ENCODE data around the gene ITIH1. TPM values are rescaled to one million over a fixed set of nuclear protein-coding genes. Genes with fewer than 3 reads are reported as not detected.

Gene ITIH1
- polyA plus RNA-seq, 1 experiment, result not detected

- H3K27me3 ChIP-seq (ENCODE audit: control insufficient read depth, insufficient read depth, low read length), result no peaks in the 10 kb centered on the region
- DNase-seq (ENCODE audit: low read depth), result no peak
- ChIA-PET CTCF (interaction anchor here (1.3 kb wide), 1 partner anchor 18 kb away, joined by 5 read pairs; no protein-coding TSS in a partner anchor), POLR2A (no interaction called here)
- H3K4me3 ChIP-seq (ENCODE audit: low read depth, low read length), result no peak overlapping the region
- no peak for TF ChIP-seq CTCF (IDR thresholded peaks at IDR 0.05; ENCODE audit: insufficient read depth, low read depth, low read length)
- H3K36me3 ChIP-seq (ENCODE audit: control insufficient read depth, insufficient read depth, low read length), result no peaks in the 10 kb centered on the region
These were observed 50.0 kb downstream of the ITIH1 start for GRCh38 chr3:52827441-52827840.

- POLR2A ChIA-PET, result no interaction called here
- CTCF ChIA-PET, result no interaction called here
- H3K27me3 ChIP-seq (ENCODE audit: control insufficient read depth, insufficient read depth, low read length), result no peaks in the 10 kb centered on the region
- H3K36me3 ChIP-seq (ENCODE audit: control insufficient read depth, insufficient read depth, low read length), result no peaks in the 10 kb centered on the region
- no peak for TF ChIP-seq CTCF (IDR thresholded peaks at IDR 0.05; ENCODE audit: insufficient read depth, low read depth, low read length)
- no peak overlapping the region for H3K4me3 ChIP-seq (ENCODE audit: low read depth, low read length)
- no peak for DNase-seq (ENCODE audit: low read depth)
These were observed 50.5 kb downstream of the ITIH1 start for GRCh38 chr3:52827866-52828376.

GRCh38 chr3:52829482-52829881 lies 52.1 kb downstream of the ITIH1 start:
- no peak for DNase-seq (ENCODE audit: low read depth)
- POLR2A ChIA-PET, result no interaction called here
- H3K27me3 ChIP-seq (ENCODE audit: control insufficient read depth, insufficient read depth, low read length), result no peaks in the 10 kb centered on the region
- no peak for TF ChIP-seq CTCF (IDR thresholded peaks at IDR 0.05; ENCODE audit: insufficient read depth, low read depth, low read length)
- H3K4me3 ChIP-seq (ENCODE audit: low read depth, low read length), result no peak overlapping the region
- H3K36me3 ChIP-seq (ENCODE audit: control insufficient read depth, insufficient read depth, low read length), result no peaks in the 10 kb centered on the region
- CTCF ChIA-PET, result interaction anchor here (0.9 kb wide), 1 partner anchor 13 kb away, joined by 3 read pairs; no protein-coding TSS in a partner anchor

DNA sequence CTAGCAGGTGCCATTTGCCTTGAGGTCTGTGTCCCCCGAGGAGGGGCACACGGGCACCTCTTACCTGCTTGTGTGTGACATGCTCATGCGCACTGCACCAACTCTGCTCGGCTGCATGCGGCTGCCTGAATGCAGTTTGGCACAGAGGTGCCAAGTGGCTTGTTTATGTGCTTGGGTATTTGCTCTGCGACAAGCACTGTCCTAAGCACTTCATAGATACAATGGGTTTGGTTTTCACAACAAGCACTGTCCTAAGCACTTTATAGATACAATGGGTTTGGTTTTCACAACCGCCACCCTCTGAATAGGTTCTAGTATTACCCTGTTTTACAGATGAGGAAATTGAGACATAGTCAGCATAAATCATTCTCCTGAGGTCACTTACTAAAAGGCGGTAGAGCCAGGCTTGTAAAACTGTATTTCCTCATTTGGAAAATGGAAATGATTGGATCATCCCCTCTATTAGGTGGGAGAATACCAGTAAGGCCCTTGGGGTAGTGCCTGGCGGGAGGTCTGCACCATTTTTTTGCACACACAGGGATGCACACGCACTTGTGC lies 52.6 kb downstream of the ITIH1 start:
- POLR2A ChIA-PET, result no interaction called here
- TF ChIP-seq CTCF (IDR thresholded peaks at IDR 0.05; ENCODE audit: insufficient read depth, low read depth, low read length), result no peak
- no peaks in the 10 kb centered on the region for H3K27me3 ChIP-seq (ENCODE audit: control insufficient read depth, insufficient read depth, low read length)
- no peak overlapping the region for H3K4me3 ChIP-seq (ENCODE audit: low read depth, low read length)
- DNase-seq (ENCODE audit: low read depth), result no peak
- H3K36me3 ChIP-seq (ENCODE audit: control insufficient read depth, insufficient read depth, low read length), result no peaks in the 10 kb centered on the region
- CTCF ChIA-PET, result interaction anchor here (0.9 kb wide), 1 partner anchor 14 kb away, joined by 3 read pairs; no protein-coding TSS in a partner anchor

- ChIA-PET CTCF (interaction anchor here (1.6 to 1.7 kb wide), 2 partner anchors 15 to 18 kb away, joined by 6 read pairs; no protein-coding TSS in a partner anchor), POLR2A (no interaction called here)
- no peak for DNase-seq (ENCODE audit: low read depth)
- no peaks in the 10 kb centered on the region for H3K36me3 ChIP-seq (ENCODE audit: control insufficient read depth, insufficient read depth, low read length)
- H3K27me3 ChIP-seq (ENCODE audit: control insufficient read depth, insufficient read depth, low read length), result no peaks in the 10 kb centered on the region
- no peak for TF ChIP-seq CTCF (IDR thresholded peaks at IDR 0.05; ENCODE audit: insufficient read depth, low read depth, low read length)
- no peak within 1 kb of the TSS for H3K4me3 ChIP-seq (ENCODE audit: low read depth, low read length)
These were observed 53.3 kb downstream of the ITIH1 start, which contains the start of gene ITIH4 for GRCh38 chr3:52830535-52831258. Gene ITIH4, minus strand, starts transcription at chr3:52830672. Its CDS starts 30 bp downstream, at chr3:52830642.
